ENCODE data around the gene MAP2K6.

The MAP2K6 gene

DNA sequence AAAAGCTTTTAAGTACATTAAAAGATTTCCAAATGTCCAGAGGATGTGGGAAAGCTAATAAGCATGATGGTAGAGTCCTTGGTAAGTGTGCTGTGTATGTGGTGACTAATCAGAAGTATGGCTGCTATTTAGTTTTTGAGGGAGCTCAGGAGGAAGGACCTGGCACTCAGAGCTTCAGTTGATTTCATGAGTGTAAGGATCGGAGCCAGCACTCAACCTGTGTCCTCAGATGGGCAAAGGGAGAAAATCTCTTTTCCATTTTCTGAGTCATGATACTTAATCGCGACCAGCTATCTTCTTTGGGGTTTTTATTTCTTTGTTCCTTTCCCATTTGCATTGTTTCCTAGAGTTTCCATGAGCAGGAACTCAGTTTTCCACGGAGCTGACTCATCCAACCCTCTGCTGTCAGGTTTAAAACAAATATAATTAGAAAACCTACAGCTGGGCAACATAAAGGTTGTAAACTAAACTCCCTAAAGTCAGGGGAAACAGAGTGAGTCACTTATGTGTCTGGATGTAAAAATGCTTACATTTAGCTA, 125.4 kb downstream of the MAP2K6 start:
- H3K4me2 ChIP-seq (ENCODE audit: low read depth, low read length, poor library complexity, severe bottlenecking): no peak overlapping the region
- H3K9me3 ChIP-seq (ENCODE audit: insufficient read depth, low read depth, low read length): no peaks in the 10 kb centered on the region
- H3K9me2 ChIP-seq (replicated peaks; ENCODE audit: low read depth, low read length): no peaks in the 10 kb centered on the region
- H3K36me3 ChIP-seq (ENCODE audit: insufficient read depth, low read length): peaks cover 20% of the 10 kb centered on the region; the same call in 1 of the 2 replicates
- H3K9ac ChIP-seq (ENCODE audit: low read depth, low read length, poor library complexity, severe bottlenecking): no peak overlapping the region
- H3K4me1 ChIP-seq (ENCODE audit: insufficient read depth, low read length, poor library complexity, severe bottlenecking): no peaks in the 10 kb centered on the region
- TF ChIP-seq EZH2phosphoT487 (IDR thresholded peaks at IDR 0.05; ENCODE audit: borderline replicate concordance): no peak
- TF ChIP-seq, protein P1, sequence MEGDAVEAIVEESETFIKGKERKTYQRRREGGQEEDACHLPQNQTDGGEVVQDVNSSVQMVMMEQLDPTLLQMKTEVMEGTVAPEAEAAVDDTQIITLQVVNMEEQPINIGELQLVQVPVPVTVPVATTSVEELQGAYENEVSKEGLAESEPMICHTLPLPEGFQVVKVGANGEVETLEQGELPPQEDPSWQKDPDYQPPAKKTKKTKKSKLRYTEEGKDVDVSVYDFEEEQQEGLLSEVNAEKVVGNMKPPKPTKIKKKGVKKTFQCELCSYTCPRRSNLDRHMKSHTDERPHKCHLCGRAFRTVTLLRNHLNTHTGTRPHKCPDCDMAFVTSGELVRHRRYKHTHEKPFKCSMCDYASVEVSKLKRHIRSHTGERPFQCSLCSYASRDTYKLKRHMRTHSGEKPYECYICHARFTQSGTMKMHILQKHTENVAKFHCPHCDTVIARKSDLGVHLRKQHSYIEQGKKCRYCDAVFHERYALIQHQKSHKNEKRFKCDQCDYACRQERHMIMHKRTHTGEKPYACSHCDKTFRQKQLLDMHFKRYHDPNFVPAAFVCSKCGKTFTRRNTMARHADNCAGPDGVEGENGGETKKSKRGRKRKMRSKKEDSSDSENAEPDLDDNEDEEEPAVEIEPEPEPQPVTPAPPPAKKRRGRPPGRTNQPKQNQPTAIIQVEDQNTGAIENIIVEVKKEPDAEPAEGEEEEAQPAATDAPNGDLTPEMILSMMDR (conservative IDR thresholded peaks at IDR 0.05; ENCODE audit: low read length): no peak
- no peak overlapping the region for H2AFZ ChIP-seq (ENCODE audit: low read length)
- no peaks in the 10 kb centered on the region for H3K79me2 ChIP-seq (ENCODE audit: insufficient read depth, low read length)
- no peaks in the 10 kb centered on the region for H4K20me1 ChIP-seq (ENCODE audit: insufficient read depth, low read length, poor library complexity, severe bottlenecking)
- no peaks in the 10 kb centered on the region for H3F3A ChIP-seq (ENCODE audit: low read depth)
- H3K27me3 ChIP-seq (ENCODE audit: insufficient read depth, low read length, poor library complexity, severe bottlenecking): no peaks in the 10 kb centered on the region
- no peak overlapping the region for H3K4me3 ChIP-seq (ENCODE audit: low read length, poor library complexity, severe bottlenecking)

DNA sequence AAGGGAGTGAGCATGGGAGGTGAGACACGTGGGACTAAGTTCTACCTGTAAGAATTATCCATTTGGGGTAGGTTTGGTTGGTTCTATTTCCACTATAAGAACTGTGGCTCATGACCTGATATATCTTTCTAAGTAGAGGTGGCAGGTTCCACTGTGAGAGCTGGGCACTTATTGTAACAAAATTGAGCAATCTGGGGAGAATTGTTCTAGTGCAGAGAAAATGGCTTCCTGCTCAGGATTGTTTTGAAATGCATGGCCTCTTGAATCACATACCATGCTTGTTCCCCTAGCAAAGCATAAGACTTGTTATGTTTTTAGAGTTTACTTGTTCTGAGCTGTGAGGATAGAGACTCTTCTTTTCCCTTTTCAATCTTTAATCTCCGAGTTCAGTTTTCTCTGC, 125.9 kb downstream of the MAP2K6 start:
- no peak overlapping the region for H3K4me2 ChIP-seq (ENCODE audit: low read depth, low read length, poor library complexity, severe bottlenecking)
- H3K9me2 ChIP-seq (replicated peaks; ENCODE audit: low read depth, low read length): no peaks in the 10 kb centered on the region
- peaks cover 20% of the 10 kb centered on the region; the same call in 1 of the 2 replicates for H3K36me3 ChIP-seq (ENCODE audit: insufficient read depth, low read length)
- H3K79me2 ChIP-seq (ENCODE audit: insufficient read depth, low read length): no peaks in the 10 kb centered on the region
- H3K4me3 ChIP-seq (ENCODE audit: low read length, poor library complexity, severe bottlenecking): no peak overlapping the region
- no peak overlapping the region for H3K9ac ChIP-seq (ENCODE audit: low read depth, low read length, poor library complexity, severe bottlenecking)
- no peaks in the 10 kb centered on the region for H3K4me1 ChIP-seq (ENCODE audit: insufficient read depth, low read length, poor library complexity, severe bottlenecking)
- no peaks in the 10 kb centered on the region for H3K9me3 ChIP-seq (ENCODE audit: insufficient read depth, low read depth, low read length)
- no peaks in the 10 kb centered on the region for H3F3A ChIP-seq (ENCODE audit: low read depth)
- H3K27me3 ChIP-seq (ENCODE audit: insufficient read depth, low read length, poor library complexity, severe bottlenecking): no peaks in the 10 kb centered on the region
- TF ChIP-seq, protein P1 (conservative IDR thresholded peaks at IDR 0.05; ENCODE audit: low read length): no peak
- no peak for TF ChIP-seq EZH2phosphoT487 (IDR thresholded peaks at IDR 0.05; ENCODE audit: borderline replicate concordance)
- H4K20me1 ChIP-seq (ENCODE audit: insufficient read depth, low read length, poor library complexity, severe bottlenecking): no peaks in the 10 kb centered on the region
- H2AFZ ChIP-seq (ENCODE audit: low read length): no peak overlapping the region

DNA sequence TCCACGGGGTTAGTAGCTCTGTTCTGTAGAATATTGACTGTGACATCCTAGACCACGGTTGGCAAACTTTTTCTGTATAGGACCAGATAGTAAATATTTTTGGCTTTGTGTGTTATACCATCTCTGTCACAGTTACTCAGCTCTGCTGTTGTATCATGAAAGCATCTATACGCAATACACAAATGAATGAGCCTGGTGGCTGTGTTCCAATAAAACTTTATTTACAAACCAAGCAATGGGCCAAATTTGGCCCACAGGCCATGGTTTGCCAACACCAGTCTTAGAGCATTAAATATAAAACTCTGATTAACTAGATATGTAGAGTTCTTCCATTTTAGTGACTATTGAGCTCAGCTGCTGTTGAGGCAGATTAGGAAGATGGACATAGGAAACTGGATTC, 132.7 kb downstream of the MAP2K6 start:
- Histone ChIP-seq H3K9me2 (replicated peaks; ENCODE audit: low read depth, low read length) (no peaks in the 10 kb centered on the region), H3F3A (ENCODE audit: low read depth) (no peaks in the 10 kb centered on the region), H3K9me3 (ENCODE audit: insufficient read depth, low read depth, low read length) (no peaks in the 10 kb centered on the region), H3K79me2 (ENCODE audit: insufficient read depth, low read length) (no peaks in the 10 kb centered on the region), H3K4me1 (ENCODE audit: insufficient read depth, low read length, poor library complexity, severe bottlenecking) (no peaks in the 10 kb centered on the region), H3K9ac (ENCODE audit: low read depth, low read length, poor library complexity, severe bottlenecking) (no peak overlapping the region), H3K4me3 (ENCODE audit: low read length, poor library complexity, severe bottlenecking) (no peak overlapping the region), H3K27me3 (ENCODE audit: insufficient read depth, low read length, poor library complexity, severe bottlenecking) (no peaks in the 10 kb centered on the region), H3K36me3 (ENCODE audit: insufficient read depth, low read length) (peaks cover 3% of the 10 kb centered on the region; the same call in 1 of the 2 replicates), H3K4me2 (ENCODE audit: low read depth, low read length, poor library complexity, severe bottlenecking) (no peak overlapping the region), H2AFZ (ENCODE audit: low read length) (no peak overlapping the region), H4K20me1 (ENCODE audit: insufficient read depth, low read length, poor library complexity, severe bottlenecking) (no peaks in the 10 kb centered on the region)
- TF ChIP-seq EZH2phosphoT487 (IDR thresholded peaks at IDR 0.05; ENCODE audit: borderline replicate concordance): no peak
- TF ChIP-seq, protein P1 (conservative IDR thresholded peaks at IDR 0.05; ENCODE audit: low read length): no peak
